Transverse colon (tissue), 4 donors: ENCODE measurements around the gene SYNE1.

Experiments used
- POLR2A ChIP-seq: fragments of 450-650 bp; IDR thresholded peaks from one replicate; pipeline ENCODE4 v1.6.1; 2016; ENCODE audit warnings: antibody characterized with exemption, mild to moderate bottlenecking, moderate library complexity
- POLR2AphosphoS5 ChIP-seq, 3 donors: sonication (generic); formaldehyde crosslinking; IDR thresholded peaks; one replicate each; pipeline ENCODE4 v1.6.1; 2016; ENCODE audit warnings: antibody characterized with exemption in 3 of 3
- TF ChIP-seq, protein P1 (sequence below), 5 experiments: fragments of 200-600 bp in 3 of 5; fragments of 450-650 bp in 2 of 5; sonication (generic) in 3 of 5; IDR thresholded peaks; 1 replicate in 2 of 5; 2 replicates in 3 of 5; pipeline ENCODE4 v1.5.1; 2016 to 2017; ENCODE audit warnings: antibody characterized with exemption in 5 of 5, inconsistent platforms in 3 of 5, mild to moderate bottlenecking in 2 of 5, moderate library complexity in 1 of 5

GRCh38 chr6:152277826-152278329 lies 359.3 kb downstream of the SYNE1 start:
- TF ChIP-seq, protein P1, sequence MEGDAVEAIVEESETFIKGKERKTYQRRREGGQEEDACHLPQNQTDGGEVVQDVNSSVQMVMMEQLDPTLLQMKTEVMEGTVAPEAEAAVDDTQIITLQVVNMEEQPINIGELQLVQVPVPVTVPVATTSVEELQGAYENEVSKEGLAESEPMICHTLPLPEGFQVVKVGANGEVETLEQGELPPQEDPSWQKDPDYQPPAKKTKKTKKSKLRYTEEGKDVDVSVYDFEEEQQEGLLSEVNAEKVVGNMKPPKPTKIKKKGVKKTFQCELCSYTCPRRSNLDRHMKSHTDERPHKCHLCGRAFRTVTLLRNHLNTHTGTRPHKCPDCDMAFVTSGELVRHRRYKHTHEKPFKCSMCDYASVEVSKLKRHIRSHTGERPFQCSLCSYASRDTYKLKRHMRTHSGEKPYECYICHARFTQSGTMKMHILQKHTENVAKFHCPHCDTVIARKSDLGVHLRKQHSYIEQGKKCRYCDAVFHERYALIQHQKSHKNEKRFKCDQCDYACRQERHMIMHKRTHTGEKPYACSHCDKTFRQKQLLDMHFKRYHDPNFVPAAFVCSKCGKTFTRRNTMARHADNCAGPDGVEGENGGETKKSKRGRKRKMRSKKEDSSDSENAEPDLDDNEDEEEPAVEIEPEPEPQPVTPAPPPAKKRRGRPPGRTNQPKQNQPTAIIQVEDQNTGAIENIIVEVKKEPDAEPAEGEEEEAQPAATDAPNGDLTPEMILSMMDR (IDR thresholded peaks at IDR 0.05) = no peak
- TF ChIP-seq POLR2A (no peak), POLR2AphosphoS5 (IDR thresholded peaks at IDR 0.05) (no peak)
